Measurements from ENCODE around the gene IGLL1.
"Not testable (repeated sequence)": the region's sequence is repeated elsewhere in the genome, so short reads cannot be mapped to it uniquely, and the experiment has no call there.

Gene IGLL1

GRCh38 chr22:23591201-23591791, 11.2 kb upstream of the IGLL1 start:
- DNase-seq (ENCODE audit: low read depth) = peak; percentile 17

GRCh38 chr22:23583836-23584235, 3.7 kb upstream of the IGLL1 start:
- DNase-seq (ENCODE audit: low read depth) = no peak

- no peak for DNase-seq (ENCODE audit: low read depth)
Observed at GRCh38 chr22:23583153-23583552, 3.1 kb upstream of the IGLL1 start.

- DNase-seq (ENCODE audit: low read depth) = no peak
Observed at GRCh38 chr22:23581260-23581650, 1.2 kb upstream of the IGLL1 start.

- DNase-seq (ENCODE audit: low read depth) = no peak
Observed at GRCh38 chr22:23580576-23581259, 628 bp upstream of the IGLL1 start.

GRCh38 chr22:23579280-23579679, 810 bp downstream of the IGLL1 start:
- DNase-seq (ENCODE audit: low read depth) = no peak

- no peak for DNase-seq (ENCODE audit: low read depth)
Observed at GRCh38 chr22:23578306-23578705, 1.8 kb downstream of the IGLL1 start.

- DNase-seq (ENCODE audit: low read depth) = no peak
Observed at GRCh38 chr22:23576681-23577080, 3.4 kb downstream of the IGLL1 start.

GRCh38 chr22:23575601-23576000, 4.5 kb downstream of the IGLL1 start:
- DNase-seq (ENCODE audit: low read depth) = no peak

- no peak for DNase-seq (ENCODE audit: low read depth)
Observed at GRCh38 chr22:23574877-23575276, 5.2 kb downstream of the IGLL1 start.

- DNase-seq (ENCODE audit: low read depth) = no peak
Observed at GRCh38 chr22:23574371-23574811, 5.7 kb downstream of the IGLL1 start.

GRCh38 chr22:23573701-23574235, 6.3 kb downstream of the IGLL1 start:
- DNase-seq (ENCODE audit: low read depth) = not testable (repeated sequence)

- DNase-seq (ENCODE audit: low read depth) = not testable (repeated sequence)
Observed at GRCh38 chr22:23573106-23573505, 7.0 kb downstream of the IGLL1 start.

GRCh38 chr22:23571486-23571885, 8.6 kb downstream of the IGLL1 start:
- DNase-seq (ENCODE audit: low read depth) = no peak

GRCh38 chr22:23570681-23571080, 9.4 kb downstream of the IGLL1 start:
- DNase-seq (ENCODE audit: low read depth) = no peak

GRCh38 chr22:23569716-23570115, 10.4 kb downstream of the IGLL1 start:
- no peak for DNase-seq (ENCODE audit: low read depth)

- DNase-seq (ENCODE audit: low read depth) = no peak
Observed at GRCh38 chr22:23569291-23569690, 10.8 kb downstream of the IGLL1 start.

- no peak for DNase-seq (ENCODE audit: low read depth)
Observed at GRCh38 chr22:23566705-23567475, 13.2 kb downstream of the IGLL1 start.

- no peak for DNase-seq (ENCODE audit: low read depth)
Observed at GRCh38 chr22:23565915-23566704, 14.0 kb downstream of the IGLL1 start.

- no peak for DNase-seq (ENCODE audit: low read depth)
Observed at GRCh38 chr22:23565305-23565914, 14.7 kb downstream of the IGLL1 start.

GRCh38 chr22:23564276-23564675, 15.8 kb downstream of the IGLL1 start:
- no peak for DNase-seq (ENCODE audit: low read depth)

- no peak for DNase-seq (ENCODE audit: low read depth)
Observed at GRCh38 chr22:23563111-23563510, 17.0 kb downstream of the IGLL1 start.

All from stimulated activated CD8-positive, alpha-beta memory T cell treated with anti-CD3 and anti-CD28 coated beads, Interleukin-12 subunit alpha, Interleukin-12 subunit beta, amount 100 ng/mL, for 4 hours (primary cell).